HTR-8/SVneo (cell line): ENCODE data around the gene RHOD.

Source experiments
- DNase-seq: peaks from one replicate; pipeline ENCODE4 v3.0.0; 2011; ENCODE audit warnings: low spot score, mixed read lengths; ENCODE audit not compliant: insufficient read length
- FAIRE-seq: peaks from 2 replicates; lab custom pipeline; 2011; peaks lifted over from hg19 to GRCh38; lab: Jason Lieb, UNC

Gene RHOD

GRCh38 chr11:67057205-67057672, 592 bp downstream of the RHOD start:
- no peak for FAIRE-seq
- DNase-seq, result no peak

- FAIRE-seq (no peak), DNase-seq (no peak)
Measured at GRCh38 chr11:67058506-67058905, 1.9 kb downstream of the RHOD start.

GRCh38 chr11:67059671-67060070, 3.0 kb downstream of the RHOD start:
- FAIRE-seq (no peak), DNase-seq (no peak)

- FAIRE-seq (no peak), DNase-seq (no peak)
Measured at GRCh38 chr11:67060111-67060522, 3.5 kb downstream of the RHOD start.

- no peak for FAIRE-seq
- DNase-seq, result no peak
Measured at GRCh38 chr11:67062526-67063373, 6.1 kb downstream of the RHOD start.

GRCh38 chr11:67066333-67066709, 9.7 kb downstream of the RHOD start:
- DNase-seq (no peak), FAIRE-seq (no peak)

- FAIRE-seq, result no peak
- no peak for DNase-seq
Measured at GRCh38 chr11:67071420-67072284, 15.0 kb downstream of the RHOD start.

- FAIRE-seq, result no peak
- DNase-seq, result no peak
Measured at GRCh38 chr11:67072295-67072694, 15.6 kb downstream of the RHOD start.

GRCh38 chr11:67073908-67074307, 17.3 kb downstream of the RHOD start:
- no peak for FAIRE-seq
- DNase-seq, result no peak

- no peak for FAIRE-seq
- DNase-seq, result no peak
Measured at GRCh38 chr11:67076202-67076601, 19.6 kb downstream of the RHOD start.

GRCh38 chr11:67079065-67079705, 22.5 kb downstream of the RHOD start:
- no peak for FAIRE-seq

GRCh38 chr11:67082071-67082791, 25.6 kb downstream of the RHOD start:
- no peak for FAIRE-seq
- DNase-seq, result no peak

More at GRCh38 chr11:67079065-67079705, 22.5 kb downstream of the RHOD start:
- no peak for DNase-seq

GRCh38 chr11:67083786-67084366, 27.2 kb downstream of the RHOD start:
- DNase-seq, result no peak
- no peak for FAIRE-seq

- DNase-seq, result no peak
- FAIRE-seq, result no peak
Measured at GRCh38 chr11:67085617-67086016, 29.0 kb downstream of the RHOD start.

- no peak for FAIRE-seq
- DNase-seq, result no peak
Measured at GRCh38 chr11:67090717-67091116, 34.1 kb downstream of the RHOD start.

GRCh38 chr11:67095214-67095507, 38.5 kb downstream of the RHOD start:
- FAIRE-seq (no peak), DNase-seq (no peak)

- DNase-seq, result no peak
- no peak for FAIRE-seq
Measured at GRCh38 chr11:67098799-67099429, 42.3 kb downstream of the RHOD start.

GRCh38 chr11:67099831-67100324, 43.2 kb downstream of the RHOD start:
- FAIRE-seq (no peak), DNase-seq (no peak)

- FAIRE-seq (no peak), DNase-seq (no peak)
Measured at GRCh38 chr11:67102664-67103063, 46.0 kb downstream of the RHOD start.
